HG03025 (cell line): Measurements from ENCODE around the gene HAUS7.

Experiments used
- ATAC-seq: cut with Tn5 transposase; IDR thresholded peaks from one replicate; pipeline ENCODE4 v1.9.1; 2021; ENCODE audit warnings: mild to moderate bottlenecking, moderate library complexity; ENCODE audit not compliant: unreplicated experiment, low FRiP score

HAUS7 gene

DNA sequence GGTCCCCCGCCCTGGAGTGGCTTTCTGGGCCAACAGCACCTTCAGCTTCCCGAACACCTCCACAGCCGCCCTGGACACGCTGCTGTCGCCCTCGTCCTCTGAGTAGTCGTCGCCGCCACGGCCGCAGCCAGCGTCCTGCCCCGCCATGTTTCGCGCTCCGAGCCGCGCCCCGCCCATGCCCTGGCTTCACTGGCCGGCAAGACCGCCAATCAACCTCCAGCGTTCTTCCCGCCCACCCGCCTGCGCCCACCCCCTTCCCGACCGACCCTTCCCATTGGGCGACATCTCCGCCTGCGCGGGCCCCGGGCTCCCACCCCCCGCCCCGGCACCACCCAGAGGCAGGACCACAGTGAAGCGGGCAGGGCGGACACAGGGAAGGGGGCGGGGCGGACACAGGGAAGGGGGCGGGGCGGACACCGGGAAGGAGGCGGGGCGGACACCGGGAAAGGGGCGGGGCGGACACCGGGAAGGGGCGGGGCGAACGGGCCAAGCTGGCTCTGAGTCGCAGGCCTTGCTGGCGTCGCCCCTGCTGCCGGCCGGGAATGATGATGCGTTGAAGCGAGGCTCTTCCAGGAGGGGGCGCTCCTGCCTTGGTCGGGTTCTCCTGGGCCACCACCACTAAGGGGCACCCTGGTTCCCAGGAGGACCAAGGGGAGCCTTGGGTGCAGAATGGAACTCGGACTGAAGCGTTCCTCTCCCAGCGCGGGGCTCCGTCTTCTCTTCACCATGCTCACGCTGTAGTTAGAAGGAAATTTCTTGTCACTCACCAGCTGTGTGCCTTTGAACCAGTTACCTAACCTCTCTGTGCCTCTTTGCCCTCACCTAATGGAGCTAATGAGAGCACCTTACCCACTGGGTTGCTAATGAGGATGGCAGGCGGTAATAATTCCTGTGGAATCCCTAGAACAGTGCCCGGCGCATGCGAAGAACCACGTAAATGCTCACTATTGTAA is at the start of gene HAUS7:
Gene HAUS7, minus strand, starts transcription at position 166 of the 953 bp plus-strand sequence. Its CDS starts 19 bp downstream, at position 147.
- ATAC-seq, result peak; percentile 65

DNA sequence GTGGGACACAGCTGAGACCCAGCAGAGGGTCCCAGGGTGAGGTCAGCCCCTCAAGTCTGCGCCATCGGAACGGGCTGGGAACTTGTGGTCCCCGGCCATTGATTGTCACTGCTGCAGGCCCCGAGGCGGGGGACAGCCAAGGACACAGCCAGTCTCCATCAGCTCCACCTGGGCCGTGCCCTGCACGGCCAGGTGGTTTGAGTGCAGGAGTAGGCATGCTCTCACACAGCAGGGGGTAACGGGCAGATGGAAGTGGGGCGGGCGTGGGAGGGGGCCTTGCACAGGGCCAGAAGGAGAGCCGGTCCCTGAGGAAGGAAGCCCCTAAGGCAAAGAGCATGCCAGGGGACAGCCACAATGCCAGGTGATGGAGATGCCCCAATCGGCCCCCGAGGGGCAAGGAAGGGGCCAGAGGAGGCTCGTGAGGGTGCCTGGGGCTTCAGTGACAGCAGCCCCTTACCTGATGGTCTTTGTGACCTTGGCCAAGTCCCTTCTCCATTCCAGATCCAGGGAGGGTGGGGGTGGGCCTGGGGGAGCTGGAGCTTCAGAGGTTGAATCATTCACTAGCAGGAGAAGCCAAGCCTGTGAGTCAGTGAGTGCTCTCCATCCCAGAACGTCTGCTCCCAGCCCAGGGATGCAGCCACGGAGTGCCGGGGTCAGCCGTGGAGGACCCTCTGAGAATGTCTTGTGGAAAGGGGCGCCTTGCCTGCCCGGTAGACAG is 49.4 kb upstream of the HAUS7 start:
- ATAC-seq, result no peak

DNA sequence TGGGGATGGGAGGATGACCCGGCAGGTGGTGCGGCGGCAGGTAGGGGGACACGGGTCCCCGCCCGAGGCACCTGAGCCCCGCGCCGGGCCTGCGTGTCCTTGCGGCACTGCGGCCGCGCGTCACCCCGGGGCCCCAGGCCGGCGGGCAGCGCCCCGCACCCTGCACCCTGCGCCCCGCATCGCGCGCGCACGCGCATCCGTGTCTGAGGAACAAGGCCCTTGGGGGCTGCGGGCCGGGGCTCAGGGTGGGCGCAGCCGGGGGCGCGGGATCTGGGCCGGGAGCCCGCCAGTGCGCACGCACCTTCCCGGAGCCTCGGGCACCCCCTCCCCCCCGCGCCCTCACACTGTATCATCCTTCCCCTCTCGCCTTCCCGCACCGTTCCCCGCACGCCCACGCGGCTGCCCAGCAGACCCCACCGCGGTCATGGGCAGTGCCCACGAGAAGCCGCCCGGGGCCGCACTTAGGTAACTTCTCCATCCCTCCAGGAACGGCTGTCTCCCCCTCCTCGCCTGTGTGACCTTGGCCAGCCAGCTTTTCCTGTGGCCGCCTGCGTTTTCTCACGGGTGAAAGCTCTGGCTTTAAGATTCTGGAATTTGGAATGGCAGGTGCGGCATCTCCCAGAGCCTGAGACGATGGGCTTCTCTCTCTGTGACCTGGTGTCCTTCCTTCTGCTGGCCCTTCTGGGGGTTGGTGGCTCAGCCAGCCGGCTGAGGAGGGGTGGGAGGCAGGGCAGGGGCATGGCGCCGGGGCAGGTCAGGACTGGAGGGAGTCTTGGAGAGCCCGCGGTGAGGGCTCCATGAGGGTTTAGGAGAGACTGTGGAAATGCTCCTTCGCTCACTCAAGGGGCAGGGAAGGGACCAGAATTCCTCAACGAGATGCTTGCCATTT is 47.8 kb upstream of the HAUS7 start:
- no peak for ATAC-seq

DNA sequence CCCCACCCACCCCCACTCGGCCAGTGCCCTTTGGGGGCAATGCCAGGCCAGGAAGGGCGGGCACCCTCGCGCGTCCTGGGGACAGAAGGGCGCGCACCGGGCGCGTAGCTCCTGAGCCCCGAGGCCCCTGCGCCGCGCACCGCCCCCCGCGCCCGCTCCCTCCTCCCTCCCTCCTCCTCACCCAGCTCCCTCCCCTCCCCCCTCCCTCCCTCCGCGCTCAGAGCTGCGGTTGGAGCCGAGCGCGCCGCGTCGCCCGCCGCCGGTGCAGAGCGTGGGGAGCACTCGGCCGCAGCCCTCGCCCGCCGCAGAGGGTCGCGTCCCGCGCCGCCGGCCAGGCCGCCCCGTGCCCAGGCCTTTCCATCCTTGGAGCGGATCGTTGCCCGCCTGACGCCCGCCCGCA is 47.0 kb upstream of the HAUS7 start, which contains the start of gene ATP2B3:
Gene ATP2B3, plus strand, starts transcription at position 220 of the 400 bp plus-strand sequence. CDS start 18,606 bp downstream, outside the sequence.
- ATAC-seq, result no peak

DNA sequence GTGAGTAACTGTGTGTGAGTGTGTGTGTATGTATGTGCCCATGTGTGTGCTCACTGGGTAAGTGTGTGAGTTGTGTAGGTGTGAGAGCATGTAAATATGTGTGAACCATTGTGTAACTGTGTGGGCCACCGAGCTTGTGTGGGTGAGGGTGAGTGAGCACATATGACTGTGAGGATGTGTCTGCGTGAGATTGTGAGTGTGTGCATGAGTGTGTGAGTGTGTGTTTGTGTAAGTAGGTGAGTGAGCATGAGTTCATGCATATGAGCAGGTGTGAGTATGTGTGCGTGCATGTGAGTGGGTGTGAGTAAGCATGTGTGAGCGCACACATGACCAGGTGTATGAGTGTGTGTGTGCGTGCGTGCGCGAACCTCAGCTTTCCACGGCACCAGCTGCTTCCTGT is 45.7 kb upstream of the HAUS7 start:
- no peak for ATAC-seq

DNA sequence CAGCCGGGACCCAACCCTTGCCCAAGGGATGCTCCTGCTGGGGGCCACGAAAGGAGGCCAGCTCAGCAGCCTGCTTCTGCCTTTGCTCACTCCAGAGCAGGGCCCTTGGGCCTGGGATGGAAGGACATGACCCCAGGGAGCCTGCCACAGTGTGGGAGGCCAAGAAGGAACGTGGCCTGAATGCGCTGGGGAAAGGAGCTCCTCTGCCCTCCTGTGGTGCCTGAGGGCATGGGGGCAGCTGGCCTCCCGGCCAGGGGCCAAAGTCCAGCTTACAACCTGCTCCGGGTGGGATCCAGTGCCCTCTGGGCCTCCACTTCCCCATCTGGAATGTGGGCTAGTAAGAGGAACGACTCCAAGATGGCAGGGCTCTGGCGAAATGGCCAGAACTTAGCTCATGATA is 45.1 kb upstream of the HAUS7 start:
- no peak for ATAC-seq

DNA sequence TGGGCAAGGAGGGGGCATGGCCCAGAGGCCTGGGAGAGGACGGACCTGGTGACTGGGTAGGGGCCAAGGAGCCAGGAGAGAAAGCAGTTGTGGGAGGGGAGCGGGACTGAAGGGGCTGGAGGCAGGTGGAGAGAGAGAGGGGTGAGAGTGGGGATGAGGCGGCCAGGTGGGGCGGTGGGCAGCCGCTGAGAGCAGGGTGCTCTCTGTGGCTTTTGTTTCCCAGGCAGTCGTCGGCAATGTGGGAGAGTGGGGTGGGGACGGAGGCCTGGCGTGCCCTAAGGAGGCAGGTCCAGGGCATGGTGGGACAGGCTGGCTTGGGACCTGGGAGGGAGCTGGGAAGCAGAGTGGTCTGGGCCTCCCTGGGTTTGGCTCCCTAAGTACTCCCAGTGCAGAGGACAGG is 43.9 kb upstream of the HAUS7 start:
- ATAC-seq, result no peak

DNA sequence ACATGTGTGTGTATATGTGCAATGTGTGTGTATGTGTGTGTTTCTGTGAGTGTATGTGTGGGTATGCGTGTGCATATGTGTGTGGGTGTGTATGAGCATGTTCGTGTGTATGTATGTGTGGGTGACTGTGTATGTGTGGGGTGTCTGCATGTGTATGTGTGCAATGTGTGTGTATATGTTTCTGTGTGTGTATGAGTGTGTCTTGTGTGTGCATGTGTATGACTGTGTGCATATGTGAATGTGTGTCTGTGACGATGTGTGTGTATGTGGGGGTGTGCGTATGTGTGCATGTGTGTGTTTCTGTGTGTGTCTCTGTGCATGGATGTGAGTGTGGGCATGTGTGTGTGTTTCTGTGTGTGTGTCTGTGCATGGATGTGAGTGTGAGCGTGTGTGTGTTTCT is 42.9 kb upstream of the HAUS7 start:
- no peak for ATAC-seq

DNA sequence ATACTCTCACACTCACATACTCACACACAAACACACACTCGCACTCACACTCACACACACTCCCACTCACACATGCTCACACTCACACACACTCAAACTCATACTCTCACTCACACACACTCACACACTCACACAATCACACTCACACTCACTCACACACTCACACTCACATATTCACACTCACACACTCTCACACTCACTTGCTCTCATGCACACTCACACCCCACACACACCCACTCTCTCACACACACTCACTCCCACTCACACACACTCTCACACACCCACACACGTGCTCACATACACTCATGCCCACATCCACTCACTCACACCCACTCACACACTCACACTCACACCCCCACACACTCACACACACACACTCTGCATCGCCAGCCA is 42.1 kb upstream of the HAUS7 start:
- no peak for ATAC-seq

DNA sequence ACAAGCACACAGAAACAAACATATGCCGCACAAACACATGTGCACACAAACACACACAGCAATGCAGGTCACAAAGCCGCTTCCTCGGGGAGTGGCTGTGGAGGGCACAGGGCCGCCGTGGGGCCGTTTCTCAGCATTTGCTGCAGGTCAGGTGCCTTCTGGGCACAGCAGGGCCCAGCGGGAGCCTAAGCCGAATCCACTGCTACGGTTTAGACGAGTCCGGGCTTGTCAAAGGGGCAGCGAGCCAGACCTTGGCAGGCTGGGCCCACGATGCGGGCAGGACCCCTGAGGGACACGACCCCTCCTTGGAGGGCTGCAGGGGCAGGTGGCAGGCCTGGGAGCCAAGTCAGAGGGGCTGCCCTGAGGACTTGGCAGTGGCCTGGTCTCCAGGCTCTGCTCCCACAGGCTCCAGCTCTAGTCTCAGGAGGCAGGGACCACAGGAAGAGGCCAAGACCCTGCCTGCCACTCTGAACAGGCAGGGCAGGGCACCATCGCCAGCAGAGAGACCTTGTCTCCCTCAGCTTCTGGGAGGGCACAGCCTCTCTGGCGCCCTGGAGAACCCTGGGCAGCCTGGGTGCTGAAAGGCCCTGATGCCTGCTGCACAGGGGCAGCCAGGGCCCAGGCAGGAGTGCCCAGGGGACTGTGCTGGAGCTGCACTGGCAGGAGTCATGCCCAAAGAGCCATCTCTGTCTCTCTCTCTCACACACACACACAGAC is 41.6 kb upstream of the HAUS7 start:
- no peak for ATAC-seq

DNA sequence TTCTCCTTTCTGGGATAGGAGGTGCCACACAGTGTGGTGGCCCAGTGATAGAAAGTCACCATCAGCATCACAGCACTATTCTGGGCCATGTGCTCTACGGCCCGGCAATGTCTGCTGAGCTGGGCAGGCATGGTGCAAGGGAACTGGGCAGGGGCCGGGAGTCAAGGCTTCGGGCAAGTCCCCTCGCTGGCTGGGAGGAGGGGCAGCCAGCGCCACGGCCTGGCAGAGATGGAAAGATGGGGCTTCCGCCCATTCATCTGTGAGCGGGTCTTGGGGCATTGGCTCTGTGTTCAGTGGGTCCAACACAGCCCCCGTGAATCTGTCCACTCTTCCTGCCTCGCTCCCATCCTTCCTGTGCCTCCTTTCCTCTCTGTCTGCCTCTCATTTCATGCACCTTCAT is 40.0 kb upstream of the HAUS7 start:
- no peak for ATAC-seq

DNA sequence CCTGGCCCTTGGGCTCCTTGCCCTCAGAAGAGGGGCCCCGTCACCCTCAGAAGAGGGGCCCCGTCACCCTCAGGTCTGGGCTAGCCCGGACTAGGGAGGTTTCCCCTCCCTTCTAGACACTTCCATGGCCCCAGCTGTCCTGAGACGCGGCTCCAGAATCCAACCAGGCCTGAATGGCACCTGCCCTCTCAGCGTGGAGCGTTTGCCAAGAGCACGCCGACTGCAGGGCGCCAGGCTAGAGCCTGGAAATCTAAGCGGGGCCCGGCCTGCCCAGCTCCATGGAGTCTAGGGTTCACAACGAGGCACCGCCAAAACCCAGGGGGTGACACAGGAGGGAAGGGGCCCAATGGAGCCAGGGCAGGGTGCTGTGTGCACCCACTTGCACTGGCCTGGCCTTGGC is 39.2 kb upstream of the HAUS7 start:
- ATAC-seq, result no peak

DNA sequence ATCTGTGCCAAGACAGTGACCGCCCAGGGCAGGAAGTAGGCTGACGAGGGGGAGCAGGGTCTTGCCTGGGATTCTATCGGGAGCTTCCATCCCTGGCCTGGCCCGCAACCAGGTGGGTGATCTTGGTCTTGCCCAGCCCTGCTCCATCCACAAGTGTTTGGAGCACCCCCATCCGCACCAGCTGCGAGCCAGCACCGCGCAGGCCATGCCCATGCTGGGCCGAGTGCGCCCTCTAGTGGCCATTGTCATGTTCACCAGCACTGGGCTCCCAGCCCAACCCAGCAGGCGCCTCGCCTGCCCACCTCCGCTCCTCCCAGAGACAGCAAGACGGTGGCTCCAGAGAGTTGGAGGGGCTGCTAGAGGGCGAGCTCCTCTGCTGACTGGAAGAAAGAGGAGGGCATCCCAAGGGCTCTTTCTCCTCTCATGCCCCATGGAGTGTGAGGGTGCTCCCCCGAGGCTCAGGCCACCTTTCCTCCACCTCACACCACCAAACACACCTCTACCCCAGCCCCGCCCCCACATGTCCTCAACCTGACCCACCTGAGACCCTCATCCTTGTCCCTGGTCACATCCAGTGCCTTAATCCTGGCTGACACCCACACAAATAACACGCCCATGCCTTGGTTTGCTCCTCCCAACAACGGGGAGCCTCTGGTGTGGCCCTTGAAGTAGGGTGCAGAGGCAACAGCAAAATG is 37.3 kb upstream of the HAUS7 start:
- peak; percentile 72 for ATAC-seq

DNA sequence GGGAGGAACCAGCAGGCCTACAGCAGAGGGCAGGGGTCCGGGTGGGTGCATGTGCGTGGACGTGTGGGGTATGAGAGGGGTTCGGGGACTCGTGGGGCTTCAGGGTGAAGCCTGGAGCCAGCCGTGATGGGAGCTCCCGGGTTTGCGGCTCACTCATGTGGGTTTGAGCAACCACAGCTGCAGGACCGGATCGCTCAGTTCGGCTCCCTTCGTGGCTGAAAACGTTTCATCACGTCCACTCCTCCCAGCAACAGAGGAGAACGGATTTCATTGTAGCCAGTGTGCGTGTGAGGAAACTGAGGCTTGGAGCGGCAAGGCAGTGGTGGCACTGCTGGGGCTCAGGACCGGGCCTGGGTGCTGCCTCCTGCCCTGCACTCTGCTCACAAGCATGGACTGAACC is 35.0 kb upstream of the HAUS7 start:
- ATAC-seq, result no peak

DNA sequence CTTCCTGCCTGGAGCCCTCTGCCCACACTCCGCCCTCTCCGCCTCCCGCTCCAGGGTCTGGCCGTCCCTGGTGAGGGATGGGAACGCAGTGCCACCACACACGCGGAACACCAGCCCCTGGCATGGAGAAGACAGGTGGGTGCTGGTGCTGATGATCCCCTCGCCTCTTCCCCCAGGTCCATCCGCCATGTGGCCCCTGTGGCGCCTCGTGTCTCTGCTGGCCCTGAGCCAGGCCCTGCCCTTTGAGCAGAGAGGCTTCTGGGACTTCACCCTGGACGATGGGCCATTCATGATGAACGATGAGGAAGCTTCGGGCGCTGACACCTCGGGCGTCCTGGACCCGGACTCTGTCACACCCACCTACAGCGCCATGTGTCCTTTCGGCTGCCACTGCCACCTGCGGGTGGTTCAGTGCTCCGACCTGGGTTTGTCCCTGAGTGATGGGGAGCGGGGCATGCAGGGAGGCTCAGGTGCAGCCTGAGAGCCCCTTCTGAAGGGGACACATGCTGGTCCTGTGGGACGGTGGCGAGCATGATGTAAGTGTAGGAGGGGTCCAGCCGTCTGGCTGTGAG is 34.2 kb upstream of the HAUS7 start:
- no peak for ATAC-seq

DNA sequence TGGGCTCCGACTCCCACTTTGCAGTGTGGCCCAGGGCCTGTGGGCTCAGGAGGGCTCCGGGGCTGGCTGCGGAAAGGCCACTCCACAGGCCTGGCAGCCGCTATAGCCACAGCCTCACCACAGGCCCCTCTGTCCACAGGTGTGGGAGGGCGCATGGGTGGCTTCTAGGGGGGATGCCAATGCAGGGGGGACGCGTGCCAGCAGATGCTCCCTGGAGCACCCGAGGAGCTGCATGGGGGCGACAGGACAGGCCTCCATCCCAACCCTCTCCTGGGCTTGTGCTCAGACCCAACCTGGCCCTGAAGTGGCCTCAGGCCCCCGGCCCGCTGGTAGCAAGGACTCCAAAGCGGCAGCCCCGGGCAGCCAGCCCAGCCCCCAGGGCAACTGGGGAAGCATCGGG is 32.4 kb upstream of the HAUS7 start:
- ATAC-seq, result no peak

DNA sequence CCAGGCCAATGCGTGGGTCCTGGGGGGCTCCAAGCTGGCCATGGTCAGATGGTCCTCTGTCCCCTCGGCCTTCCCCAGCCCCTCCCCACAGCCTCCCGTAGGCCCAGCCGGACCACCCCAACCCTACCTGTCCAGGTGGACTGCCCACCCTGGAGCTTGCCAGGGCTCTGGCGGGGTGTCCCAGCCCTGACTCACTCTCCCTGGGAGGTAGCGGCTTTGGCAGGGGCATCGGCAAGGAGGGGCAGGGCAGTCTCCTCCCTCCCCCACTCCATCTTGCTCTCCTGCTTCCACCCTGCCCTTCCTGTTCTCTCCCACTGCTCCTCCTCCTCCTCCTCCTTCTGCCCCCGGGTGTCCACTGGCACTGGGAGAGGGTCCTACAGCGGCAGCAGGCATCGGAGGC is 31.8 kb upstream of the HAUS7 start:
- ATAC-seq, result no peak

DNA sequence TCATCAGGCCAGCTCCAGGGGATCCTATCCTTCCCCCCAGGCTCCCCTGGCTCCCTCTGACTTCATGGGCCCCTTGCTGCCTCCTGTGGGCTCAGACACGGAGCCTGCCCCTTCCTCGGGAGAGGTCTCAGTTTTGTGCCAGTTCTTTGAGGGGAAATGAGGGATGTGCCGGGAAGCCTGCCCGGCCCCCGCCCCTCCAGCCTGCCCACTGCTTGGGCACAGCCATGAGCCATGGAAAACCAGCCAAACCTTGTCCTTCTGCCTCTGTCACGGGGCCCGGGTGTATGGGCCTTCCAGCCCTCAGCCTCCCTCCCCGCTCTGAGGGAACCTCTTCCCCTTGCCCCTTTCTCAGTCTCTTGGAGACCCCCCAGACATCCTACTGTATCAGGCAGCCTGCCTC is 31.2 kb upstream of the HAUS7 start:
- no peak for ATAC-seq

DNA sequence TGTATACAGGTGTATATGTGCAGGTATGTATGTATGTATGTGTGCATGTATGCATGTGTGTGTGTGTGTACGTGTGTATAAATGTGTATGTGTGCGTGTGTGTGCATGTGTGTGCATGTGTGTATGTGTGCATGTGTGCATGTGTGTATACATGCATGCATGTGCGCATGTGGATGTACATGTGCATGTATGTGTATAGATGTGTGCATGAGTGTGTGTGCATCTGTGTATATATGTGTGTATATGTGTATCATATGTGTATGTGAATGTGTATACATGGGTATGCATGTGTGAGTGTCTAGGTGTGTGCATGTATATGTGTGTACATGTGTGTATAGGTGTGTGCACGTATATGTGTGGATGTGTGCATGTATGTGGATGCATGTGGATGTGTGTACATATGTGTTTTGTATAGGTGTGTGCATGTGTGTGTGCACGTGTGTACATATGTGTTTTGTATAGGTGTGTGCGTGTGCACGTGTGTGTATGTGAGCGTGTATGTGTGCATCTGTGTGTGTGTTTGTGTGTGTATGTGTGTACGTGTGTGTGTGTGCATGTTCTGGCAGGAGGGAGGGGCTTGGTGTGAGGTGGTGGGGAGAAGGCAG is 30.4 kb upstream of the HAUS7 start:
- ATAC-seq, result no peak
